Lower leg skin (tissue), 4 donors: Measurements from ENCODE around the gene KAZN. TPM values are rescaled to one million over a fixed set of nuclear protein-coding genes. Genes with fewer than 3 reads are reported as not detected.

Experiments
- DNase-seq, 2 donors: peaks; one replicate each; pipeline ENCODE4 v3.0.0-alpha.2; 2019; ENCODE audit warnings: low spot score in 2 of 2
- H3K4me3 ChIP-seq: fragments of 200-600 bp; sonication (generic); 2 replicates; pipeline ENCODE4 v1.5.1; 2017; ENCODE audit warnings: mild to moderate bottlenecking, low read depth; ENCODE audit not compliant: poor library complexity, severe bottlenecking
- CTCF ChIP-seq, 3 donors: fragments of 450-650 bp; IDR thresholded peaks; one replicate each; pipeline ENCODE4 v1.5.1; 2016; ENCODE audit warnings: antibody characterized with exemption in 3 of 3, mild to moderate bottlenecking in 3 of 3, moderate library complexity in 2 of 3
- POLR2A ChIP-seq, 2 donors: fragments of 450-650 bp; IDR thresholded peaks; one replicate each; pipeline ENCODE4 v1.6.1; 2016 to 2017; ENCODE audit warnings: antibody characterized with exemption in 2 of 2, mild to moderate bottlenecking in 1 of 2, moderate library complexity in 1 of 2
- WGBS, 2 donors: methylation state at CpG; one replicate each; pipeline ENCODE4 v1.1.5; 2018; 5-methylcytosine and 5-hydroxymethylcytosine counted together
- intact Hi-C: fragments of 100-400 bp; cut with DNase I; formaldehyde crosslinking; loops from one replicate; pipeline ENCODE4 v1.15.0; 2023; ENCODE audit warnings: low total_unique reads
- total RNA-seq, 4 donors: library from RNA; depleted of rRNA; stranded (reverse); fragments of >200 nt; gene quantifications; one replicate each; pipeline ENCODE4 v1.1.0, GENCODE V29; 2016

KAZN gene
- total RNA-seq, 4 donors from 2014 or later, result 21.4 to 36.0 (median 28.4) TPM

- intact Hi-C loops, result no loop called here
- TF ChIP-seq POLR2A (IDR thresholded peaks at IDR 0.05) (no peak), CTCF (IDR thresholded peaks at IDR 0.05) (no peak)
- DNase-seq, result no peak
- no peak overlapping the region for H3K4me3 ChIP-seq
- WGBS, 2 donors, result 85 to 87% methylated on average over 6 of the region's 6 CpGs
Observed at GRCh38 chr1:14936815-14937214, 338.3 kb downstream of the KAZN start.

- H3K4me3 ChIP-seq, result no peak overlapping the region
- intact Hi-C loops, result no loop called here
- DNase-seq, result no peak
- 90 to 93% methylated on average over 11 of the region's 11 CpGs for WGBS, 2 donors
- TF ChIP-seq POLR2A (IDR thresholded peaks at IDR 0.05) (no peak), CTCF (IDR thresholded peaks at IDR 0.05) (no peak)
Observed at GRCh38 chr1:14937288-14937949, 338.9 kb downstream of the KAZN start.

- TF ChIP-seq CTCF (IDR thresholded peaks at IDR 0.05) (no peak), POLR2A (IDR thresholded peaks at IDR 0.05) (no peak)
- intact Hi-C loops, result no loop called here
- WGBS, 2 donors, result 72 to 73% methylated on average over 9 of the region's 9 CpGs
- H3K4me3 ChIP-seq, result no peak overlapping the region
- no peak for DNase-seq
Observed at GRCh38 chr1:14939527-14940284, 341.2 kb downstream of the KAZN start.

- TF ChIP-seq POLR2A (IDR thresholded peaks at IDR 0.05) (no peak), CTCF (IDR thresholded peaks at IDR 0.05) (no peak)
Observed at GRCh38 chr1:14940285-14940870, 341.9 kb downstream of the KAZN start.

GRCh38 chr1:14941864-14942263, 343.4 kb downstream of the KAZN start:
- DNase-seq, result no peak
- TF ChIP-seq POLR2A (IDR thresholded peaks at IDR 0.05) (no peak), CTCF (IDR thresholded peaks at IDR 0.05) (no peak)
- H3K4me3 ChIP-seq, result no peak overlapping the region
- WGBS, 2 donors, result 57 to 77% methylated on average over 9 of the region's 9 CpGs
- intact Hi-C loops, result no loop called here

More at GRCh38 chr1:14940285-14940870, 341.9 kb downstream of the KAZN start:
- no peak for DNase-seq
- H3K4me3 ChIP-seq, result no peak overlapping the region
- intact Hi-C loops, result no loop called here
- 58 to 77% methylated on average over 7 of the region's 7 CpGs for WGBS, 2 donors
